Keratinocyte (primary cell): ENCODE data around the gene KLHL14.

Experiments used
- EZH2 ChIP-seq: IDR thresholded peaks from one replicate; pipeline ENCODE4 v1.6.1; 2012; ENCODE audit warnings: inconsistent platforms, mild to moderate bottlenecking, low read length, moderate library complexity
- TF ChIP-seq, protein P1 (sequence below), 3 experiments: IDR thresholded peaks in 1 of 3; conservative IDR thresholded peaks in 1 of 3; optimal IDR thresholded peaks in 1 of 3; 2 replicates in 2 of 3; 3 replicates in 1 of 3; pipeline versions ENCODE3 to v1.5.1; 2011; ENCODE audit warnings: low read length in 3 of 3, mild to moderate bottlenecking in 3 of 3, moderate library complexity in 2 of 3, control low read depth in 1 of 3, inconsistent platforms in 1 of 3; ENCODE audit not compliant: insufficient read depth in 2 of 3; ENCODE audit errors: extremely low read depth in 1 of 3

DNA sequence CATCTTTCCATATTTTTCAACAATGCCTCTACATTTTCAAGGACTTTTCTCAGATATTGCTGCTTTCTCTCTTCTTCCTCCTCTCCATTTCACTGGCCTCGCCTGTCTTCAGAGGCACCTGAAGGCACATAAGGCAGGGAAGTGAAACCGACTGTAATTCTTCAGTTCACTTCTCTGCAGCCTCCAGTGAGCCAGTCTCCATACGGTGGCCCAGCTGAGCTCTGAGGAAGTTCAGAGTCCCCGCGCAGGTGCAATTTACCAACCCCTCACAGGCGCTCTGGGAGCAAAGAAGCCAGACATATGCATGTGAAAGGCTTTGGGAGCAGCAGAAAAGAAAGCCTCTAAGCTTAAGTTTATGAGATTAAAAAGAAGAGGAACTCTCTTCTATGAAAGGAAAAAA lies 12.4 kb downstream of the KLHL14 start:
- TF ChIP-seq, protein P1, sequence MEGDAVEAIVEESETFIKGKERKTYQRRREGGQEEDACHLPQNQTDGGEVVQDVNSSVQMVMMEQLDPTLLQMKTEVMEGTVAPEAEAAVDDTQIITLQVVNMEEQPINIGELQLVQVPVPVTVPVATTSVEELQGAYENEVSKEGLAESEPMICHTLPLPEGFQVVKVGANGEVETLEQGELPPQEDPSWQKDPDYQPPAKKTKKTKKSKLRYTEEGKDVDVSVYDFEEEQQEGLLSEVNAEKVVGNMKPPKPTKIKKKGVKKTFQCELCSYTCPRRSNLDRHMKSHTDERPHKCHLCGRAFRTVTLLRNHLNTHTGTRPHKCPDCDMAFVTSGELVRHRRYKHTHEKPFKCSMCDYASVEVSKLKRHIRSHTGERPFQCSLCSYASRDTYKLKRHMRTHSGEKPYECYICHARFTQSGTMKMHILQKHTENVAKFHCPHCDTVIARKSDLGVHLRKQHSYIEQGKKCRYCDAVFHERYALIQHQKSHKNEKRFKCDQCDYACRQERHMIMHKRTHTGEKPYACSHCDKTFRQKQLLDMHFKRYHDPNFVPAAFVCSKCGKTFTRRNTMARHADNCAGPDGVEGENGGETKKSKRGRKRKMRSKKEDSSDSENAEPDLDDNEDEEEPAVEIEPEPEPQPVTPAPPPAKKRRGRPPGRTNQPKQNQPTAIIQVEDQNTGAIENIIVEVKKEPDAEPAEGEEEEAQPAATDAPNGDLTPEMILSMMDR (optimal IDR thresholded peaks at IDR 0.05 in 1 of 3, IDR thresholded peaks at IDR 0.05 in 1 of 3, conservative IDR thresholded peaks at IDR 0.05 in 1 of 3; ENCODE audit: extremely low read depth in 1 of 3, insufficient read depth in 2 of 3, low read length in 3 of 3), result no peak
- no peak for TF ChIP-seq EZH2
